NCI-H1417 treated with DMSO at 0.1 percent for 48 hours (cell line): ENCODE results near the gene BMS1.
A peak's percentile ranks its signal among the peaks of the same experiment; 100 is the strongest.
"Not testable (repeated sequence)": the region's sequence is repeated elsewhere in the genome, so short reads cannot be mapped to it uniquely, and the experiment has no call there.

Experiments
- DNase-seq: peaks from one replicate; lab custom pipeline; 2025; lab: John Stamatoyannopoulos, UW

The BMS1 gene

GRCh38 chr10:42866115-42866995 lies 83.8 kb downstream of the BMS1 start:
- DNase-seq, result peak; percentile 11

- no peak for DNase-seq
These were observed 85.0 kb downstream of the BMS1 start for GRCh38 chr10:42867571-42867970.

- DNase-seq, result no peak
These were observed 85.9 kb downstream of the BMS1 start for GRCh38 chr10:42868530-42868929.

GRCh38 chr10:42869977-42870350 lies 87.4 kb downstream of the BMS1 start:
- no peak for DNase-seq

GRCh38 chr10:42871138-42871641 lies 88.6 kb downstream of the BMS1 start:
- not testable (repeated sequence) for DNase-seq

GRCh38 chr10:42871823-42872222 lies 89.2 kb downstream of the BMS1 start:
- DNase-seq, result no peak

GRCh38 chr10:42872865-42873435 lies 90.4 kb downstream of the BMS1 start:
- DNase-seq, result no peak

GRCh38 chr10:42874713-42875387 lies 92.3 kb downstream of the BMS1 start:
- DNase-seq, result no peak

- no peak for DNase-seq
These were observed 92.8 kb downstream of the BMS1 start for GRCh38 chr10:42875388-42875755.

- no peak for DNase-seq
These were observed 93.3 kb downstream of the BMS1 start for GRCh38 chr10:42875798-42876341.

- DNase-seq, result no peak
These were observed 93.9 kb downstream of the BMS1 start for GRCh38 chr10:42876476-42876875.

- DNase-seq, result no peak
These were observed 94.3 kb downstream of the BMS1 start for GRCh38 chr10:42876945-42877344.

GRCh38 chr10:42877496-42878030 lies 95.0 kb downstream of the BMS1 start:
- no peak for DNase-seq

GRCh38 chr10:42878134-42878820 lies 95.7 kb downstream of the BMS1 start:
- DNase-seq, result no peak

GRCh38 chr10:42878821-42879195 lies 96.2 kb downstream of the BMS1 start:
- DNase-seq, result no peak

- no peak for DNase-seq
These were observed 97.0 kb downstream of the BMS1 start for GRCh38 chr10:42879380-42880254.

- no peak for DNase-seq
These were observed 97.6 kb downstream of the BMS1 start for GRCh38 chr10:42880255-42880620.

GRCh38 chr10:42882597-42882996 lies 100.0 kb downstream of the BMS1 start:
- DNase-seq, result no peak
